GM12878 (cell line): ENCODE data around the gene AGBL1. TPM values are rescaled to one million over a fixed set of nuclear protein-coding genes. Genes with fewer than 3 reads are reported as not detected.

Source experiments
- ATAC-seq: fragments of 200-7000 bp; cut with Tn5 transposase; 3 replicates; pipeline ENCODE4 v1.9.1; 2020; ENCODE audit warnings: mild to moderate bottlenecking, moderate library complexity
- BruUV-seq: library from RNA; stranded (reverse); fragments of 400-500 nt; replicated peaks from 2 replicates; lab custom pipeline; 2021; lab: Mats Ljungman, UMichigan
- CTCF ChIA-PET: fragments of 300-600 bp; sonication (Branson Sonifier 250); formaldehyde crosslinking; extraction: SDS; loops from one replicate; lab custom pipeline; 2021; ENCODE audit warnings: inconsistent platforms; lab: Yijun Ruan, JAX
- POLR2A ChIA-PET: fragments of 350-600 bp; formaldehyde crosslinking; extraction: SDS; loops from one replicate; lab custom pipeline; 2021; ENCODE audit warnings: inconsistent platforms; lab: Charles Lee
- RAD21 ChIA-PET: fragments of 300-600 bp; sonication (Branson Sonifier 250); formaldehyde crosslinking; loops from one replicate; lab custom pipeline; 2023; ENCODE audit warnings: antibody characterized with exemption; ENCODE audit not compliant: unreplicated experiment; lab: Charles Lee
- SMC1A ChIA-PET: fragments of 300-600 bp; sonication (Branson Sonifier 250); formaldehyde crosslinking; loops from one replicate; lab custom pipeline; 2023; ENCODE audit not compliant: unreplicated experiment, uncharacterized antibody; lab: Charles Lee
- DNase-seq: peaks from one replicate; pipeline ENCODE4 v3.0.0-alpha.2; 2011; ENCODE audit warnings: low read depth, low spot score
- FAIRE-seq: peaks from 3 replicates; lab custom pipeline; 2011; peaks lifted over from hg19 to GRCh38; lab: Jason Lieb, UNC
- H2AFZ ChIP-seq: 2 replicates; pipeline ENCODE4 v1.6.0; 2011; ENCODE audit warnings: low read depth, low read length, control low read depth; ENCODE audit not compliant: control insufficient read depth
- H3K27ac ChIP-seq: 2 replicates; pipeline ENCODE4 v1.5.1; 2011; ENCODE audit warnings: control low read depth; ENCODE audit not compliant: control insufficient read depth, insufficient read depth
- H3K27me3 ChIP-seq, 2 experiments: replicated peaks in 1 of 2; 2 replicates each; pipeline versions ENCODE4 v1.6.0 to v1.6.1; 2011; ENCODE audit warnings: low read length in 1 of 2; ENCODE audit not compliant: control insufficient read depth in 2 of 2, insufficient read depth in 2 of 2
- H3K36me3 ChIP-seq, 2 experiments: 2 replicates each; pipeline ENCODE4 v1.5.1; 2011; ENCODE audit warnings: low read length in 1 of 2; ENCODE audit not compliant: control insufficient read depth in 2 of 2, insufficient read depth in 2 of 2
- H3K4me1 ChIP-seq: 2 replicates; pipeline ENCODE4 v1.6.1; 2011; ENCODE audit warnings: mild to moderate bottlenecking, low read length, moderate library complexity, mixed read lengths; ENCODE audit not compliant: control insufficient read depth, insufficient read depth
- H3K4me2 ChIP-seq: 2 replicates; pipeline ENCODE4 v1.6.0; 2011; ENCODE audit warnings: control low read depth; ENCODE audit not compliant: control insufficient read depth, insufficient read depth
- H3K4me3 ChIP-seq: fragments of 200-600 bp; sonication (generic); 2 replicates; pipeline ENCODE4 v1.5.1; 2016
- H3K79me2 ChIP-seq: 2 replicates; pipeline ENCODE4 v1.6.0; 2011; ENCODE audit warnings: low read length; ENCODE audit not compliant: control insufficient read depth, insufficient read depth
- H3K9ac ChIP-seq: 2 replicates; pipeline ENCODE4 v1.8.0; 2011; ENCODE audit warnings: low read length, control low read depth, mixed read lengths; ENCODE audit not compliant: control insufficient read depth, insufficient read depth
- H3K9me3 ChIP-seq: replicated peaks from 3 replicates; pipeline ENCODE4 v1.5.1; 2011; ENCODE audit warnings: mild to moderate bottlenecking, low read length; ENCODE audit not compliant: control insufficient read depth, insufficient read depth
- H4K20me1 ChIP-seq: 2 replicates; pipeline ENCODE4 v1.6.0; 2011; ENCODE audit not compliant: control insufficient read depth, insufficient read depth
- BCL11A ChIP-seq: IDR thresholded peaks from 2 replicates; pipeline ENCODE4 v1.6.1; 2011; ENCODE audit warnings: low read depth, low read length
- CHD1 ChIP-seq: IDR thresholded peaks from 2 replicates; pipeline ENCODE4 v1.6.1; 2012; ENCODE audit warnings: low read depth, low read length, improper control_type of control experiment
- ELK1 ChIP-seq: IDR thresholded peaks from 2 replicates; pipeline ENCODE4 v1.6.1; 2012; ENCODE audit warnings: low read depth, low read length, improper control_type of control experiment
- IRF5 ChIP-seq: fragments of 450-650 bp; IDR thresholded peaks from 2 replicates; pipeline ENCODE4 v1.6.1; 2017; ENCODE audit warnings: borderline replicate concordance
- MLLT1 ChIP-seq: fragments of 450-650 bp; IDR thresholded peaks from 2 replicates; pipeline ENCODE4 v1.6.1; 2016; ENCODE audit warnings: mild to moderate bottlenecking
- MTA3 ChIP-seq: IDR thresholded peaks from 2 replicates; pipeline ENCODE4 v1.6.1; 2012; ENCODE audit warnings: low read length, inconsistent platforms, borderline replicate concordance
- PAX5 ChIP-seq: IDR thresholded peaks from 2 replicates; pipeline ENCODE4 v1.6.1; 2011; ENCODE audit warnings: low read depth, low read length, borderline replicate concordance
- RAD21 ChIP-seq: IDR thresholded peaks from 2 replicates; pipeline ENCODE4 v1.6.1; 2011; ENCODE audit warnings: mild to moderate bottlenecking, low read depth, low read length, moderate library complexity; ENCODE audit not compliant: insufficient read depth
- SIX5 ChIP-seq: IDR thresholded peaks from 2 replicates; pipeline ENCODE4 v1.6.1; 2011; ENCODE audit warnings: mild to moderate bottlenecking, low read depth, low read length, moderate library complexity; ENCODE audit not compliant: severe bottlenecking
- WGBS: methylation state at CpG from one replicate; pipeline ENCODE4 v1.1.6; 2016; ENCODE audit warnings: low lambda C conversion rate; ENCODE audit not compliant: insufficient replicate concordance, insufficient coverage; ENCODE audit errors: missing lambda C conversion rate; 5-methylcytosine and 5-hydroxymethylcytosine counted together
- in situ Hi-C: fragments of 300-500 bp; cut with MboI; formaldehyde crosslinking; loops from 9 replicates; pipeline ENCODE4 v1.14.3; 2018; ENCODE audit warnings: mixed read lengths
- intact Hi-C: fragments of 100-400 bp; cut with micrococcal nuclease; formaldehyde crosslinking; loops from one replicate; pipeline ENCODE4 v1.14.2; 2022; ENCODE audit not compliant: unreplicated experiment
- polyA plus RNA-seq, 11 experiments: library from polyadenylated mRNA; depleted of rRNA in 4 of 11; unstranded in 6 of 11; stranded (reverse) in 5 of 11; fragments of >200 nt; fragmentation: Nextera tagmentation in 4 of 11; fragmentation: Illumina TruSeq in 1 of 11; extraction: Ambion mirVana in 4 of 11; extraction: Trizol in 1 of 11; gene quantifications; 1 replicate in 1 of 11; 2 replicates in 10 of 11; pipeline versions ENCODE4 v1.2.1 to v1.2.3, GENCODE V29; 2011 to 2016; ENCODE audit warnings: inconsistent platforms in 2 of 11, missing spikeins in 2 of 11, low read depth in 1 of 11
- total RNA-seq, 4 experiments: library from RNA; depleted of rRNA in 3 of 4; stranded (reverse); fragments of >200 nt in 3 of 4; fragmentation: Illumina TruSeq in 1 of 4; extraction: Trizol in 1 of 4; gene quantifications; 2 replicates each; pipeline versions ENCODE4 v1.2.1 to v1.2.3, GENCODE V29; 2013 to 2021
- TF ChIP-seq, protein P1 (sequence below): IDR thresholded peaks from 2 replicates; pipeline ENCODE4 v1.6.1; 2012; ENCODE audit warnings: low read length, inconsistent platforms
- TF ChIP-seq, protein P2 (sequence below): IDR thresholded peaks from 2 replicates; pipeline ENCODE4 v1.6.1; 2012; ENCODE audit warnings: low read depth, low read length, improper control_type of control experiment

AGBL1 gene
- total and polyA plus RNA-seq, 10 of the 15 experiments (the other 5 are each of a cell fraction or from before 2014, with no cell fraction given), result not detected

GRCh38 chr15:86162172-86162591 is 82.5 kb downstream of the AGBL1 start (continued):
- TF ChIP-seq IRF5 (no peak), SIX5 (no peak), MTA3 (no peak), PAX5 (no peak)

DNA sequence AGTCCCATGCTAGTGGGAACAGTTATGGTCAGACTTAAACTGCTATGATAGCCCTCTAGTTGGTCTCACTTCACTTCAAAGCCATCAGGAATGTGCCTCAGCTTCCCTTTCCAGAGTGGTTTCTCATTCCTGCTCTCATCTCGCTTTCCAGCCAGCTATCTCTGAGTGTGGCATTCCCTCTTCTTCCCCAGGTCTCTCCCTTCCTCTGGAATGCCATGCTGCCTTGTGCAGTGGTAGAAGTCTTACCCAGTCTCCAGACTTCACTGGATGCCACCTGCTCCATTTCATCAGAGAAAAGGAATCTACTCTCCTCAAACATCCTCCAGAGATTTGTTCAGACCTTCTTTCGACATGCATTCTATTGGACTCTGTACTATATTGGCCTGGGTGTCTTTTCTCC is 83.0 kb downstream of the AGBL1 start:
- Histone ChIP-seq H3K27me3 (no peaks in the 10 kb centered on the region), H4K20me1 (no peaks in the 10 kb centered on the region), H3K9me3 (no peaks in the 10 kb centered on the region), H3K36me3 (no peaks in the 10 kb centered on the region), H3K79me2 (no peaks in the 10 kb centered on the region), H3K9ac (no peak overlapping the region), H3K4me3 (no peak overlapping the region), H3K4me1 (no peaks in the 10 kb centered on the region), H2AFZ (no peak overlapping the region), H3K4me2 (no peak overlapping the region), H3K27ac (no peak overlapping the region)
- RAD21 ChIA-PET, result no interaction called here
- TF ChIP-seq MLLT1, result no peak
- TF ChIP-seq CHD1, result no peak
- TF ChIP-seq, protein P1, sequence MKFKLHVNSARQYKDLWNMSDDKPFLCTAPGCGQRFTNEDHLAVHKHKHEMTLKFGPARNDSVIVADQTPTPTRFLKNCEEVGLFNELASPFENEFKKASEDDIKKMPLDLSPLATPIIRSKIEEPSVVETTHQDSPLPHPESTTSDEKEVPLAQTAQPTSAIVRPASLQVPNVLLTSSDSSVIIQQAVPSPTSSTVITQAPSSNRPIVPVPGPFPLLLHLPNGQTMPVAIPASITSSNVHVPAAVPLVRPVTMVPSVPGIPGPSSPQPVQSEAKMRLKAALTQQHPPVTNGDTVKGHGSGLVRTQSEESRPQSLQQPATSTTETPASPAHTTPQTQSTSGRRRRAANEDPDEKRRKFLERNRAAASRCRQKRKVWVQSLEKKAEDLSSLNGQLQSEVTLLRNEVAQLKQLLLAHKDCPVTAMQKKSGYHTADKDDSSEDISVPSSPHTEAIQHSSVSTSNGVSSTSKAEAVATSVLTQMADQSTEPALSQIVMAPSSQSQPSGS, result no peak
- TF ChIP-seq ELK1, result no peak
- no peak for TF ChIP-seq RAD21
- TF ChIP-seq, protein P2, sequence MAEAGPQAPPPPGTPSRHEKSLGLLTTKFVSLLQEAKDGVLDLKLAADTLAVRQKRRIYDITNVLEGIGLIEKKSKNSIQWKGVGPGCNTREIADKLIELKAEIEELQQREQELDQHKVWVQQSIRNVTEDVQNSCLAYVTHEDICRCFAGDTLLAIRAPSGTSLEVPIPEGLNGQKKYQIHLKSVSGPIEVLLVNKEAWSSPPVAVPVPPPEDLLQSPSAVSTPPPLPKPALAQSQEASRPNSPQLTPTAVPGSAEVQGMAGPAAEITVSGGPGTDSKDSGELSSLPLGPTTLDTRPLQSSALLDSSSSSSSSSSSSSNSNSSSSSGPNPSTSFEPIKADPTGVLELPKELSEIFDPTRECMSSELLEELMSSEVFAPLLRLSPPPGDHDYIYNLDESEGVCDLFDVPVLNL, result no peak
- TF ChIP-seq BCL11A, result no peak
- POLR2A ChIA-PET, result no interaction called here
- SMC1A ChIA-PET, result no interaction called here
- ATAC-seq, result no peak
- FAIRE-seq, result no peak
- DNase-seq, result no peak
- CTCF ChIA-PET, result no interaction called here
- WGBS, result 9% methylated on average over 2 of the region's 2 CpGs
- BruUV-seq, result no TSS peak
- intact Hi-C loops (no loop called here), in situ Hi-C loops (no loop called here)
